Uterus (tissue), 2 donors: ENCODE measurements around the gene CEP164.

Experiments used
- CTCF ChIP-seq, 4 experiments: fragments of 200-600 bp in 2 of 4; fragments of 450-650 bp in 2 of 4; sonication (generic) in 2 of 4; IDR thresholded peaks; one replicate each; pipeline ENCODE4 v1.5.1; 2016 to 2019; ENCODE audit warnings: antibody characterized with exemption in 4 of 4, mild to moderate bottlenecking in 2 of 4, moderate library complexity in 1 of 4
- POLR2A ChIP-seq, 2 donors: fragments of 450-650 bp; IDR thresholded peaks; one replicate each; pipeline ENCODE4 v1.6.1; 2016; ENCODE audit warnings: antibody characterized with exemption in 2 of 2, mild to moderate bottlenecking in 1 of 2, moderate library complexity in 1 of 2

- TF ChIP-seq CTCF (IDR thresholded peaks at IDR 0.05) (no peak), POLR2A (IDR thresholded peaks at IDR 0.05) (no peak)
These were observed 101.2 kb downstream of the CEP164 start for GRCh38 chr11:117428856-117429229.
